GM18858 (cell line): ENCODE results near the gene SURF1.

Experiments used
- ATAC-seq: cut with Tn5 transposase; IDR thresholded peaks from one replicate; pipeline ENCODE4 v1.9.1; 2021; ENCODE audit not compliant: unreplicated experiment

The SURF1 gene

GRCh38 chr9:133366435-133366834, 10.1 kb upstream of the SURF1 start:
- no peak for ATAC-seq

DNA sequence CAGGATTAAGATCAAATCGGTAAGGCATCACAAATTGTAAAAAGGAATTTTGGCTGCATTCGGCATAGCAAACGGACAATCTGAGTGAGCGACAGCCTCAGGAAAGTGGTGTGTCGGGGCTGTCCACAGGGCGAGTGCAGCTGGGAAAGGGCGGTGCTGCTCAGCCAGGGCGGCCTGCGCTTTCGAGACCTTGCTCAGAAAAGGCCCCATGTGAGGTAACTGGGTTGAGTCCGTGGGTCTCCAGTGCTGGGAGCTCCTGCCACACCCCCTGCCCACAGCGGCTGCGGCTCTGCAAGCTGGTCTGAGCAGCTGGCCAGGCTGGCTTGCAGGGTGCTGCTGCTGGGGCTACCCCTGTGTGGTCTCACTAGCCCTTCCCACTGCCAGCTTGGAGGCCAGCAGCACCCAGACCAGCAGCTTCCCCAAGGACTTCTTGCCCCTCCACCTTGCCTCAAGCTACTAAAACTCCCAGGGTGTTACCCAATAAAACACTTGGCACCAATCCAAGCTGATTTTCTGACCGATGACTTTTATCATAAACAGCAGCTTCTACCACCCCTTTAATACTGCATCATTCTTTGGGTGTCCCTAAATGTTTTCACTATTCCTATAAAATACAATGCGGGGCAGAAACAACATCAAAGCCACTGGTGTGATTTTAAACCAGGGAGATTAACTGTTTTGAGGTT, 6.2 kb upstream of the SURF1 start:
- no peak for ATAC-seq

- ATAC-seq: no peak
Measured at GRCh38 chr9:133361507-133362092, 5.3 kb upstream of the SURF1 start.

DNA sequence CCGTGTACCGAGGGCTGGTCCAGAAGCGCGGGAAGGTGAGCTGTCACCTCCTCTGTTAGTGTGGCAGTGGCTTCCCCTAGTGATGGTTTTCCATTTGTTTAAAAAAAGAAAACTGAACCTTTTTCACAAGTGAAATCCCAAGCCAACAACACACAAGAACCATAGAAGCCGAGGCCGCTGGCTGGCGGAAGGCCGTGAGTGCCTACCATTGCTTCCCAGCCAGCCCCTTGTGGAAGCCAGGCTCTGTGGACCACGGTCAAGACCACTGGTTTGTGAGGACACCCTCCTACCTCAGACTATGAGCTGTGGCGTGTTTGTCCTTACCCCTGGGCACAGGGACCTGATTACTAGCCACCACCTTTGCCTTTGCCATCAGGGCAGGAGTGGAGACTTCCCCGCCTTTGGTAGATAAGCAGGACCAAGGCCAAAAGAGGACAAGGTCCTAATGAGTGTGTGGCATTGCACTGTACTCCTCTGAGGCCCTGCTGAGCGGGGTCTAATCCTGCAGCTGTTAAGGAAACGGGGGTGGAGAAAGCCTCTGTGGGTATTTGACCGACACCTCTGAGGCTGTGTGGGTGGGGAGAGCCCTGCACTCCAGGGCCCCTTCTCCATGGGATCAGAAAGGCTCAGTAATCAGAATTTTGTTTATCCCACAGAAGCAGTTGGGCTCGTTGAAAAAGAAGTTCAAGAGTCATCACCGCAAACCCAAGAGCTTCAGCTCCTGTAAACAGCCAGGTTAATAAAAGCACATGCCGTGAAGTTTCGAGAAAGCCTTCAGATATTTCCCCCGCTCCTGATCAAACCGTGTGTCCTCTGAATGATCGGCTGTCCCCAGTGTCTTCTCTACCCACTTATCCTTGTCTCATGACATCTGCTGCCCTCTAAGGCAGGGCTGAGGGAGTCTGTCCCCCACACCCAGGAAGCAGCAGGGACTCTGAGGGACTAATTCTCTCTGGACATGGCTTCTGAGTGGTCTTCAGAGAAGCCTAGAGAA, 4.4 kb upstream of the SURF1 start:
- ATAC-seq: no peak

- ATAC-seq: no peak
Measured at GRCh38 chr9:133359399-133360175, 3.3 kb upstream of the SURF1 start.

GRCh38 chr9:133357656-133358055, 1.4 kb upstream of the SURF1 start:
- no peak for ATAC-seq

- ATAC-seq: no peak
Measured at GRCh38 chr9:133355881-133356357, 368 bp downstream of the SURF1 start.

GRCh38 chr9:133354766-133355165, 1.5 kb downstream of the SURF1 start:
- ATAC-seq: no peak

DNA sequence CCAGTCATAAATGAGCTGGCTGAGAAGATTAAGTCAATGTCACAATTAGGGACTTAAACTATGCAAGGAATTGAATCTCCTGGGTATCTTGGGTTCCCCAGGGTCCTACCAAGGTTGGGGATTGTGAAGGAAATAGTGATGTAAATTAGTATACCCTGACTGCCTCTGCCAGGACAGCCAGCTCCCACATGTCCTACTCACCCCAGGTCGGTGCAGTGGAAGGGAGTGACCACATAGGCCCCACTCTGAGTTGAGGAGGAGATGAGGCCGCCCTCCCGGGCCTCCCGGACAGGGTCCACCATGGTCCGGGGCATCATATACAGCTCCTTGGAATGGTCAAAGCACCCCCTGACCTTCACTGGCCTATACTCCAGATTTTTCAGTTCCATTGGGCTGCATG, 2.7 kb downstream of the SURF1 start:
- ATAC-seq: no peak

DNA sequence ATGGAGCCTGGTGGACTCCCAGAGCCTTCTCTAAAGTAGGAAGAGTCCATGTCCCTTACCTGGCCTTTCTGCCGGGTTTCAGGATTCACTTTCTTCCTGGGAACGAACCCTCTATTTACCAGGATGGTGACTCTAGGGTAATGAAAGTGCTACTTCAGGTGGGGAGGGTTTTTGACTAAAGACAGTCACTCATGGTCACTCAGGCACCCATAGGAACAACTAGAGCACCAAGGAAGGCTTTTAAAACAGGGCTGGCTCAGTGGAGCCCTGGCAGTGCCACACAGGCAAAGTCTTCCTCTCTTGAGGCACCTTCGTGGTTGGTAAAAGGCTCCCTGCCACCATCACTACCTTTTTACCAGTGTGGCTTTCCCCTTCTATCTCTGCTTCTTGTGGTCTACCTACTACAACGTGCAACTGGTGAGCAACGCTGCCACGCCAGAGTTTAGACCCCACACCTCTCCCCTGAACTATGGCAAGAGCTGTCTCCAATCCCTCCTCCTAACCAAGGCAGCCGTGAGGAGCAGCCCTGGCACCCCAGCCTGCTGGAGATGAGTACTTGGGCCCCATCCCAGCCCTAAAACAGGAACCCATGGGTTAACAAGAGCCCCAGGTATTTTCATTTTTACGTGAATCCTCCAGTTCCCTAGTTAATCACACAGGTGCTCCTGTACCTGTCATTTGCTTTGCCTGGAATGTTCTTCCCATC, 3.5 kb downstream of the SURF1 start:
- ATAC-seq: no peak

GRCh38 chr9:133351908-133352634, 4.2 kb downstream of the SURF1 start:
- no peak for ATAC-seq

DNA sequence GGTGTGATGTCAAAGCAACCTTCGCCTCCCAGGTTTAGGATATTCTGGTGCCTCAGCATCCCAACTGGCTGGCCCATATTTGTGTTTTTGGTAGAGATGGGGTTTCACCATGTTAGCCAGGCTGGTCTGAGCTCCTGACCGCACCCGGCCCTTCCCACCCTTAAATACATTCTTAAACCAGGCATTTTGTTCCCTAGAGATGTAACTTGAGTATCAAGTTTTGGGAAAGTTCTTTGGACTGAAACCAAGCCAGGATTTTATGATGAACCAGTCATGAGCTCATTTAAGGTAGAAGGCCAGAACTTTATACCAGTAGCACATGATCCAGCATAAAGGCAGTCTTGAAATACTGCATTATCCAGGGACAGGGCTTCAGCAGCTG, 4.8 kb downstream of the SURF1 start:
- no peak for ATAC-seq

GRCh38 chr9:133349965-133350616, 6.2 kb downstream of the SURF1 start:
- ATAC-seq: no peak

- ATAC-seq: no peak
Measured at GRCh38 chr9:133348718-133349573, 7.3 kb downstream of the SURF1 start.

- peak; percentile 77 for ATAC-seq
Measured at GRCh38 chr9:133347985-133348717, 8.1 kb downstream of the SURF1 start, which contains the start of the genes MED22 and RPL7A. Gene MED22, minus strand, starts transcription at chr9:133348131. Its CDS starts 1,469 bp downstream, at chr9:133346662. Gene RPL7A, plus strand, starts transcription at chr9:133348218. Its CDS starts 26 bp downstream, at chr9:133348244.

GRCh38 chr9:133347515-133347984, 8.7 kb downstream of the SURF1 start:
- peak; percentile 9 for ATAC-seq
